HEK293 (cell line): ENCODE measurements around the gene EMP3.

Experiments used
- CTCF ChIA-PET: fragments of 350-600 bp; formaldehyde crosslinking; extraction: SDS; loops from one replicate; lab custom pipeline; 2021; ENCODE audit warnings: antibody characterized with exemption; lab: Yijun Ruan, JAX
- POLR2A ChIA-PET: fragments of 300-600 bp; formaldehyde crosslinking; extraction: SDS; loops from one replicate; lab custom pipeline; 2020; ENCODE audit warnings: antibody characterized with exemption, inconsistent platforms; lab: Yijun Ruan, JAX
- H3K27ac ChIP-seq: fragments of 200-500 bp; sonication (Bioruptor generic); 2 replicates; pipeline ENCODE4 v1.5.1; 2014; ENCODE audit warnings: low read depth, low read length, control low read depth, inconsistent platforms; ENCODE audit errors: extremely low read depth
- H3K36me3 ChIP-seq, 2 experiments: fragments of 200-500 bp in 1 of 2; sonication (Bioruptor generic) in 1 of 2; 1 replicate in 1 of 2; 2 replicates in 1 of 2; pipeline ENCODE4 v1.5.1; 2014 to 2017; ENCODE audit warnings: inconsistent platforms in 2 of 2, low read length in 2 of 2; ENCODE audit not compliant: control insufficient read depth in 2 of 2, insufficient read depth in 1 of 2
- H3K4me1 ChIP-seq: fragments of 200-500 bp; sonication (Bioruptor generic); 2 replicates; pipeline ENCODE4 v1.5.1; 2014; ENCODE audit warnings: mild to moderate bottlenecking, low read length, inconsistent platforms; ENCODE audit not compliant: control insufficient read depth, insufficient read depth
- H3K4me3 ChIP-seq: 2 replicates; pipeline ENCODE4 v1.5.1; 2011; ENCODE audit warnings: low read depth, mild to moderate bottlenecking, control low read depth, low read length, moderate library complexity
- H3K9me3 ChIP-seq: fragments of 200-500 bp; sonication (Bioruptor generic); 2 replicates; pipeline ENCODE4 v1.5.1; 2014; ENCODE audit warnings: low read depth, low read length, inconsistent platforms; ENCODE audit not compliant: control insufficient read depth, insufficient read depth
- BCL11B ChIP-seq: fragments of 450-650 bp; formaldehyde crosslinking; IDR thresholded peaks from 2 replicates; pipeline ENCODE4 v1.5.1; 2016; ENCODE audit warnings: low read depth, missing biosample characterization, missing genetic modification characterization
- IKZF3 ChIP-seq: fragments of 450-650 bp; IDR thresholded peaks from 2 replicates; pipeline ENCODE4 v1.5.0; 2018; ENCODE audit warnings: missing biosample characterization, mild to moderate bottlenecking, missing genetic modification characterization, moderate library complexity
- REPIN1 ChIP-seq: fragments of 450-650 bp; formaldehyde crosslinking; IDR thresholded peaks from 2 replicates; pipeline ENCODE4 v1.5.1; 2017; ENCODE audit warnings: missing biosample characterization, missing genetic modification characterization, low read depth
- TRIM28 ChIP-seq: IDR thresholded peaks from 2 replicates; pipeline ENCODE4 v1.6.1; 2011; ENCODE audit warnings: low read length, control low read depth, borderline replicate concordance
- WT1 ChIP-seq: fragments of 450-650 bp; formaldehyde crosslinking; IDR thresholded peaks from 2 replicates; pipeline ENCODE4 v1.5.1; 2016; ENCODE audit warnings: missing biosample characterization, missing genetic modification characterization
- ZBTB17 ChIP-seq: fragments of 450-650 bp; formaldehyde crosslinking; IDR thresholded peaks from 2 replicates; pipeline ENCODE4 v1.5.1; 2016; ENCODE audit warnings: missing biosample characterization, missing genetic modification characterization
- ZBTB20 ChIP-seq: fragments of 450-650 bp; formaldehyde crosslinking; IDR thresholded peaks from 2 replicates; pipeline ENCODE4 v1.5.1; 2016; ENCODE audit warnings: missing biosample characterization, missing genetic modification characterization
- ZBTB48 ChIP-seq: fragments of 450-650 bp; formaldehyde crosslinking; IDR thresholded peaks from 2 replicates; pipeline ENCODE4 v1.5.1; 2016; ENCODE audit warnings: missing biosample characterization, missing genetic modification characterization
- ZFP69B ChIP-seq: fragments of 450-650 bp; formaldehyde crosslinking; IDR thresholded peaks from 2 replicates; pipeline ENCODE4 v1.5.1; 2016; ENCODE audit warnings: missing biosample characterization, missing genetic modification characterization
- ZIC2 ChIP-seq: fragments of 450-650 bp; formaldehyde crosslinking; IDR thresholded peaks from 2 replicates; pipeline ENCODE4 v1.5.1; 2016; ENCODE audit warnings: missing biosample characterization, missing genetic modification characterization
- ZNF138 ChIP-seq: fragments of 450-650 bp; formaldehyde crosslinking; IDR thresholded peaks from 2 replicates; pipeline ENCODE4 v1.5.1; 2016; ENCODE audit warnings: missing biosample characterization, missing genetic modification characterization, borderline replicate concordance
- ZNF146 ChIP-seq: fragments of 450-650 bp; formaldehyde crosslinking; IDR thresholded peaks from 2 replicates; pipeline ENCODE4 v1.5.1; 2016; ENCODE audit warnings: missing biosample characterization, missing genetic modification characterization
- ZNF354C ChIP-seq: fragments of 450-650 bp; formaldehyde crosslinking; IDR thresholded peaks from 2 replicates; pipeline ENCODE4 v1.5.1; 2016; ENCODE audit warnings: missing biosample characterization, missing genetic modification characterization, low read depth, borderline replicate concordance
- ZNF37A ChIP-seq: fragments of 450-650 bp; IDR thresholded peaks from 2 replicates; pipeline ENCODE4 v1.5.1; 2018; ENCODE audit warnings: missing biosample characterization, missing genetic modification characterization
- ZNF501 ChIP-seq: fragments of 450-650 bp; formaldehyde crosslinking; IDR thresholded peaks from 2 replicates; pipeline ENCODE4 v1.5.1; 2016; ENCODE audit warnings: missing biosample characterization, missing genetic modification characterization
- ZNF514 ChIP-seq: fragments of 450-650 bp; formaldehyde crosslinking; IDR thresholded peaks from 2 replicates; pipeline ENCODE4 v1.5.1; 2016; ENCODE audit warnings: missing biosample characterization, missing genetic modification characterization
- ZNF544 ChIP-seq: fragments of 450-650 bp; formaldehyde crosslinking; IDR thresholded peaks from 2 replicates; pipeline ENCODE4 v1.5.0; 2017; ENCODE audit warnings: missing biosample characterization, missing genetic modification characterization
- ZNF561 ChIP-seq: fragments of 450-650 bp; IDR thresholded peaks from 2 replicates; pipeline ENCODE4 v1.5.1; 2018; ENCODE audit warnings: missing biosample characterization, missing genetic modification characterization, borderline replicate concordance
- ZNF626 ChIP-seq: fragments of 450-650 bp; sonication (Bioruptor Pico); formaldehyde crosslinking; IDR thresholded peaks from 2 replicates; pipeline ENCODE4 v1.5.1; 2018; ENCODE audit warnings: missing biosample characterization, missing genetic modification characterization, inconsistent platforms
- ZNF660 ChIP-seq: fragments of 450-650 bp; IDR thresholded peaks from 2 replicates; pipeline ENCODE4 v1.5.1; 2018; ENCODE audit warnings: missing biosample characterization, mild to moderate bottlenecking, missing genetic modification characterization
- ZNF670 ChIP-seq: fragments of 450-650 bp; formaldehyde crosslinking; IDR thresholded peaks from 2 replicates; pipeline ENCODE4 v1.5.1; 2016; ENCODE audit warnings: missing biosample characterization, missing genetic modification characterization, low read depth
- ZNF776 ChIP-seq: fragments of 450-650 bp; formaldehyde crosslinking; IDR thresholded peaks from 2 replicates; pipeline ENCODE4 v1.5.0; 2017; ENCODE audit warnings: missing biosample characterization, missing genetic modification characterization, borderline replicate concordance
- ZNF785 ChIP-seq: fragments of 450-650 bp; formaldehyde crosslinking; IDR thresholded peaks from 2 replicates; pipeline ENCODE4 v1.5.1; 2016; ENCODE audit warnings: missing biosample characterization, missing genetic modification characterization
- ZSCAN23 ChIP-seq: fragments of 450-650 bp; formaldehyde crosslinking; IDR thresholded peaks from 2 replicates; pipeline ENCODE4 v1.5.1; 2016; ENCODE audit warnings: missing biosample characterization, missing genetic modification characterization
- TF ChIP-seq, protein P1 (sequence below): fragments of 450-650 bp; formaldehyde crosslinking; IDR thresholded peaks from 2 replicates; pipeline ENCODE4 v1.5.1; 2016; ENCODE audit warnings: missing biosample characterization, missing genetic modification characterization
- TF ChIP-seq, protein P2 (sequence below): fragments of 450-650 bp; formaldehyde crosslinking; IDR thresholded peaks from 2 replicates; pipeline ENCODE4 v1.5.1; 2016; ENCODE audit warnings: missing biosample characterization, missing genetic modification characterization
- TF ChIP-seq, protein P3 (sequence below): fragments of 450-650 bp; formaldehyde crosslinking; IDR thresholded peaks from 2 replicates; pipeline ENCODE4 v1.5.1; 2017; ENCODE audit warnings: missing biosample characterization, missing genetic modification characterization
- TF ChIP-seq, protein P4 (sequence below): sonication (generic); formaldehyde crosslinking; IDR thresholded peaks from 2 replicates; pipeline ENCODE4 v1.8.1; 2022; ENCODE audit warnings: mild to moderate bottlenecking, moderate library complexity, missing genetic modification reagents
- TF ChIP-seq, protein P5 (sequence below): fragments of 450-650 bp; formaldehyde crosslinking; IDR thresholded peaks from 2 replicates; pipeline ENCODE4 v1.5.1; 2016; ENCODE audit warnings: missing biosample characterization, missing genetic modification characterization, low read depth
- TF ChIP-seq, protein P6 (sequence below): fragments of 450-650 bp; formaldehyde crosslinking; IDR thresholded peaks from 2 replicates; pipeline ENCODE4 v1.5.1; 2017; ENCODE audit warnings: missing biosample characterization, missing genetic modification characterization

EMP3 gene

DNA sequence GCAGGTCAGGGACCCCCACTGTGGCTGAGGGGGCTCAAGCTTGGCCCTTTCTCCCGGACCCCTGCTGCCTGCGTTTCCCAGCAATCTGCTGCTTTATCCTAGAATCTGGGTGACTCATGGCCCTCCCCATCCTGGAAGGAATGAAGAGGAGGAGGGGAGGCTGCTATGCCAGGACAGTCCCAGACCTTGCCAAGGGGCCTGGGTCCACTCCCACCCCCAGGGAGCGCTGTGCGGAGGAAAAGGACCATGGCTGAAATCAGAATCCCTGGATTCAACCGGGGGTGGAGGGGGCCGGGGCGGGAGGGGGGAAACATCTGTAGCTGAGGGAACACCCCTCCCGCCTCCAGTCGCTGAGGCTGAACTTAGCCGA is 35.0 kb upstream of the EMP3 start:
- H3K4me3 ChIP-seq = no peak overlapping the region; the same call in 1 of the 2 replicates
- H3K27ac ChIP-seq = no peak overlapping the region

DNA sequence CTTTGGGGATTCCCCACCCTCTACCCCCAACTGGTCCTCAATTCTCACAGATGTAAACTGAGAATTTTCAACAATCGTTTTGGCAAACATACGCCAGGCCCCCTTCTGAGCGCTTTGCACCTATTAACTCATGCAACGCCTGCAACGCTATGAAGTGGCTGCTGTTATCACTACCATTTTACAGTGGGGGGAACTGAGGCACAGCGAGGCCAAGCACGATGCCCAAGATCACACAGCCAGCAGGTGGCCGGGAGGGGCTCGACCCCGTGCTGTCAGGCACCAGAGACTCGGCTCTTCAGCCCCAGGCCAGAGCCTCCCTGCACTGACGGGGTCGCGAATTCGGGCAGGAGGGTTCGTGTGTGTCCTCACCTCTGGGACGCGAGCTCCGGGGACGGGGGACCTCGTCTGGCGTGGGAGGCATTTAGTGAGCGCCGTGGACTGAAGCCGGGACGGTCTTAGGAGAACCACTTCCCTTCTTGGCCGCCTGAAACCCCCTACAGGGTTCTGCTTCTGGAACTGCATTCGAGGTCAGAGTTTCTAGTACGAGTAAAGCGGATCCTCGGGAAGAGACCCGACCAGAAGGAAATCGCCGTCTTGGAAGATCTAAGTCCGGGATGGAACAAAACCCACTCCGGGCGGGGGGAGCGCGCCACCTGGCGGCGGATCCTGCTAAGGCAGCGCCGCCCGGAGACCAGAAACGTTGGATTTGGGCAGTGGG is 34.4 kb upstream of the EMP3 start:
- Histone ChIP-seq H3K27ac (no peak overlapping the region), H3K36me3 (no peaks in the 10 kb centered on the region), H3K9me3 (no peaks in the 10 kb centered on the region), H3K4me1 (no peaks in the 10 kb centered on the region), H3K4me3 (peak overlapping the region; percentile 38)
- ChIA-PET POLR2A (interaction anchor here (0.6 to 1.2 kb wide), 2 partner anchors 19 to 22 kb away, joined by 4 to 6 read pairs; no protein-coding TSS in a partner anchor), CTCF (interaction anchor here (0.6 to 7.0 kb wide), 15 partner anchors 11 to 325 kb away, joined by 3 to 82 read pairs (median 4); partner anchors contain the start of genes CARD8 and ZNF114)
- TF ChIP-seq ZBTB17 (tag by site-specific recombination) = peak; percentile 72
- no peak for TF ChIP-seq ZNF776 (tag by site-specific recombination)
- no peak for TF ChIP-seq ZNF146
- no peak for TF ChIP-seq ZNF354C
- TF ChIP-seq IKZF3 (tag by site-specific recombination) = peak; percentile 95
- TF ChIP-seq ZNF561 (tag by site-specific recombination) = no peak
- TF ChIP-seq REPIN1 (tag by site-specific recombination) = no peak
- TF ChIP-seq, protein P1, sequence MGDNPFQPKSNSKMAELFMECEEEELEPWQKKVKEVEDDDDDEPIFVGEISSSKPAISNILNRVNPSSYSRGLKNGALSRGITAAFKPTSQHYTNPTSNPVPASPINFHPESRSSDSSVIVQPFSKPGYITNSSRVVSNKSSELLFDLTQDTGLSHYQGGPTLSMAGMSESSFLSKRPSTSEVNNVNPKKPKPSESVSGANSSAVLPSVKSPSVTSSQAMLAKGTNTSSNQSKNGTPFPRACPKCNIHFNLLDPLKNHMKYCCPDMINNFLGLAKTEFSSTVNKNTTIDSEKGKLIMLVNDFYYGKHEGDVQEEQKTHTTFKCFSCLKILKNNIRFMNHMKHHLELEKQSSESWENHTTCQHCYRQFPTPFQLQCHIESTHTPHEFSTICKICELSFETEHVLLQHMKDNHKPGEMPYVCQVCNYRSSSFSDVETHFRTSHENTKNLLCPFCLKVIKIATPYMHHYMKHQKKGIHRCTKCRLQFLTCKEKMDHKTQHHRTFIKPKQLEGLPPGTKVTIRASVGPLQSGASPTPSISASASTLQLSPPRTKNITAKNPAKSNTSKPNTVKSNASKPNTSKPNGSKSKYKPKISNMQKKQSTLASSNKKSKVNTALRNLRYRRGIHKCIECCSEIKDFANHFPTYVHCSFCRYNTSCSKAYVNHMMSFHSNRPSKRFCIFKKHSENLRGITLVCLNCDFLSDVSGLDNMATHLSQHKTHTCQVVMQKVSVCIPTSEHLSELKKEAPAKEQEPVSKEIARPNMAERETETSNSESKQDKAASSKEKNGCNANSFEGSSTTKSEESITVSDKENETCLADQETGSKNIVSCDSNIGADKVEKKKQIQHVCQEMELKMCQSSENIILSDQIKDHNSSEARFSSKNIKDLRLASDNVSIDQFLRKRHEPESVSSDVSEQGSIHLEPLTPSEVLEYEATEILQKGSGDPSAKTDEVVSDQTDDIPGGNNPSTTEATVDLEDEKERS (tag by site-specific recombination) = no peak
- no peak for TF ChIP-seq ZNF544
- no peak for TF ChIP-seq WT1 (tag by site-specific recombination)
- TF ChIP-seq, protein P2, sequence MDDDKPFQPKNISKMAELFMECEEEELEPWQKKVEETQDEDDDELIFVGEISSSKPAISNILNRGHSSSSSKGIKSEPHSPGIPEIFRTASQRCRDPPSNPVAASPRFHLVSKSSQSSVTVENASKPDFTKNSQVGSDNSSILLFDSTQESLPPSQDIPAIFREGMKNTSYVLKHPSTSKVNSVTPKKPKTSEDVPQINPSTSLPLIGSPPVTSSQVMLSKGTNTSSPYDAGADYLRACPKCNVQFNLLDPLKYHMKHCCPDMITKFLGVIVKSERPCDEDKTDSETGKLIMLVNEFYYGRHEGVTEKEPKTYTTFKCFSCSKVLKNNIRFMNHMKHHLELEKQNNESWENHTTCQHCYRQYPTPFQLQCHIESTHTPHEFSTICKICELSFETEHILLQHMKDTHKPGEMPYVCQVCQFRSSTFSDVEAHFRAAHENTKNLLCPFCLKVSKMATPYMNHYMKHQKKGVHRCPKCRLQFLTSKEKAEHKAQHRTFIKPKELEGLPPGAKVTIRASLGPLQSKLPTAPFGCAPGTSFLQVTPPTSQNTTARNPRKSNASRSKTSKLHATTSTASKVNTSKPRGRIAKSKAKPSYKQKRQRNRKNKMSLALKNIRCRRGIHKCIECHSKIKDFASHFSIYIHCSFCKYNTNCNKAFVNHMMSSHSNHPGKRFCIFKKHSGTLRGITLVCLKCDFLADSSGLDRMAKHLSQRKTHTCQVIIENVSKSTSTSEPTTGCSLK (tag by site-specific recombination) = no peak
- TF ChIP-seq, protein P3, sequence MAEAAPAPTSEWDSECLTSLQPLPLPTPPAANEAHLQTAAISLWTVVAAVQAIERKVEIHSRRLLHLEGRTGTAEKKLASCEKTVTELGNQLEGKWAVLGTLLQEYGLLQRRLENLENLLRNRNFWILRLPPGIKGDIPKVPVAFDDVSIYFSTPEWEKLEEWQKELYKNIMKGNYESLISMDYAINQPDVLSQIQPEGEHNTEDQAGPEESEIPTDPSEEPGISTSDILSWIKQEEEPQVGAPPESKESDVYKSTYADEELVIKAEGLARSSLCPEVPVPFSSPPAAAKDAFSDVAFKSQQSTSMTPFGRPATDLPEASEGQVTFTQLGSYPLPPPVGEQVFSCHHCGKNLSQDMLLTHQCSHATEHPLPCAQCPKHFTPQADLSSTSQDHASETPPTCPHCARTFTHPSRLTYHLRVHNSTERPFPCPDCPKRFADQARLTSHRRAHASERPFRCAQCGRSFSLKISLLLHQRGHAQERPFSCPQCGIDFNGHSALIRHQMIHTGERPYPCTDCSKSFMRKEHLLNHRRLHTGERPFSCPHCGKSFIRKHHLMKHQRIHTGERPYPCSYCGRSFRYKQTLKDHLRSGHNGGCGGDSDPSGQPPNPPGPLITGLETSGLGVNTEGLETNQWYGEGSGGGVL = peak; percentile 33; the same call in 1 of the 2 replicates

More for the DNA sequence above, 35.0 kb upstream of the EMP3 start:
- Histone ChIP-seq H3K36me3 (no peaks in the 10 kb centered on the region), H3K4me1 (no peaks in the 10 kb centered on the region), H3K9me3 (no peaks in the 10 kb centered on the region)
- TF ChIP-seq ZNF514 (tag by site-specific recombination) = no peak
- no peak for TF ChIP-seq ZNF670 (tag by site-specific recombination)
- no peak for TF ChIP-seq ZNF37A (tag by site-specific recombination)
- no peak for TF ChIP-seq ZNF501
- no peak for TF ChIP-seq ZSCAN23
- no peak for TF ChIP-seq REPIN1 (tag by site-specific recombination)
- no peak for TF ChIP-seq ZNF544
- no peak for TF ChIP-seq TRIM28
- TF ChIP-seq ZNF626 (tag by site-specific recombination) = no peak
- no peak for TF ChIP-seq ZFP69B (tag by site-specific recombination)
- TF ChIP-seq, protein P4, sequence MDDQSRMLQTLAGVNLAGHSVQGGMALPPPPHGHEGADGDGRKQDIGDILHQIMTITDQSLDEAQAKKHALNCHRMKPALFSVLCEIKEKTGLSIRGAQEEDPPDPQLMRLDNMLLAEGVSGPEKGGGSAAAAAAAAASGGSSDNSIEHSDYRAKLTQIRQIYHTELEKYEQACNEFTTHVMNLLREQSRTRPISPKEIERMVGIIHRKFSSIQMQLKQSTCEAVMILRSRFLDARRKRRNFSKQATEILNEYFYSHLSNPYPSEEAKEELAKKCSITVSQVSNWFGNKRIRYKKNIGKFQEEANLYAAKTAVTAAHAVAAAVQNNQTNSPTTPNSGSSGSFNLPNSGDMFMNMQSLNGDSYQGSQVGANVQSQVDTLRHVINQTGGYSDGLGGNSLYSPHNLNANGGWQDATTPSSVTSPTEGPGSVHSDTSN (CRISPR knock-in tag) = no peak
- no peak for TF ChIP-seq ZBTB48
- no peak for TF ChIP-seq ZNF660 (tag by site-specific recombination)
- no peak for TF ChIP-seq ZBTB20
- TF ChIP-seq ZNF785 = no peak
- TF ChIP-seq, protein P5, sequence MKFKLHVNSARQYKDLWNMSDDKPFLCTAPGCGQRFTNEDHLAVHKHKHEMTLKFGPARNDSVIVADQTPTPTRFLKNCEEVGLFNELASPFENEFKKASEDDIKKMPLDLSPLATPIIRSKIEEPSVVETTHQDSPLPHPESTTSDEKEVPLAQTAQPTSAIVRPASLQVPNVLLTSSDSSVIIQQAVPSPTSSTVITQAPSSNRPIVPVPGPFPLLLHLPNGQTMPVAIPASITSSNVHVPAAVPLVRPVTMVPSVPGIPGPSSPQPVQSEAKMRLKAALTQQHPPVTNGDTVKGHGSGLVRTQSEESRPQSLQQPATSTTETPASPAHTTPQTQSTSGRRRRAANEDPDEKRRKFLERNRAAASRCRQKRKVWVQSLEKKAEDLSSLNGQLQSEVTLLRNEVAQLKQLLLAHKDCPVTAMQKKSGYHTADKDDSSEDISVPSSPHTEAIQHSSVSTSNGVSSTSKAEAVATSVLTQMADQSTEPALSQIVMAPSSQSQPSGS (tag by site-specific recombination) = no peak
- TF ChIP-seq, protein P6, sequence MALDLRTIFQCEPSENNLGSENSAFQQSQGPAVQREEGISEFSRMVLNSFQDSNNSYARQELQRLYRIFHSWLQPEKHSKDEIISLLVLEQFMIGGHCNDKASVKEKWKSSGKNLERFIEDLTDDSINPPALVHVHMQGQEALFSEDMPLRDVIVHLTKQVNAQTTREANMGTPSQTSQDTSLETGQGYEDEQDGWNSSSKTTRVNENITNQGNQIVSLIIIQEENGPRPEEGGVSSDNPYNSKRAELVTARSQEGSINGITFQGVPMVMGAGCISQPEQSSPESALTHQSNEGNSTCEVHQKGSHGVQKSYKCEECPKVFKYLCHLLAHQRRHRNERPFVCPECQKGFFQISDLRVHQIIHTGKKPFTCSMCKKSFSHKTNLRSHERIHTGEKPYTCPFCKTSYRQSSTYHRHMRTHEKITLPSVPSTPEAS (tag by site-specific recombination) = no peak
- TF ChIP-seq ZIC2 (tag by site-specific recombination) = no peak
- TF ChIP-seq BCL11B (tag by site-specific recombination) = no peak
- no peak for TF ChIP-seq ZNF138 (tag by site-specific recombination)
- ChIA-PET POLR2A (interaction anchor here (0.6 to 1.2 kb wide), 2 partner anchors 18 to 23 kb away, joined by 4 to 6 read pairs; no protein-coding TSS in a partner anchor), CTCF (interaction anchor here (0.6 to 7.0 kb wide), 13 partner anchors 11 to 325 kb away, joined by 3 to 82 read pairs (median 5); partner anchors contain the start of gene ZNF114)
